ENCODE results near the gene INMT. TPM values are rescaled to one million over a fixed set of nuclear protein-coding genes. Genes with fewer than 3 reads are reported as not detected.

Gene INMT
- total and polyA plus RNA-seq, 2 of the 13 experiments (the other 11 are each of a cell fraction or from before 2014, with no cell fraction given), result not detected

DNA sequence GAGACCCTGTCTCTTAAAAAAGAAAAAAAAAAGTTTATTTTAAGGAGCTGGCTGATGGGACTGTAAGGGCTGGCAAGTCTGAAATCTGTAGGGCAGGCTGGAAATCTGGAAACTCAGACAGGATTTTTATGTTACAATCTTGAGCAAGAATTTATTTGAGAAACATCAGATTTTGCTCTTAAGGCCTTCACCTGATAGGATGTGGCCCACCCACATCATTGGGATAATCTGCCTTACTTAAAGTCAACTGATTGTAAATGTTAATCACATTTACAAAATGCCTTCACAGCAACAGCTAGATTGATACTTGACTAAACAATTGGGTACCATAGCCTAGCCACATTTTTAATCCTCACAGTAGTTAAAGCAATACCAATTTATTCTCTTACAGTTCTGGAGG, 30.8 kb downstream of the INMT start:
- DNase-seq (ENCODE audit: low spot score), result no peak
- Histone ChIP-seq H3K79me2 (ENCODE audit: insufficient read depth, low read length) (no peaks in the 10 kb centered on the region), H4K20me1 (ENCODE audit: insufficient read depth, low read length) (no peaks in the 10 kb centered on the region), H3K9ac (ENCODE audit: insufficient read depth, low read depth, low read length) (no peak overlapping the region), H2AFZ (ENCODE audit: low read length) (no peak overlapping the region), H3K27ac (ENCODE audit: extremely low read length, insufficient read depth, low read length) (no peak overlapping the region), H3K4me2 (ENCODE audit: low read depth, low read length) (no peak overlapping the region), H3K27me3 (ENCODE audit: control insufficient read depth in 1 of 2, insufficient read depth in 2 of 2, low read length in 2 of 2) (peaks cover 0 to 7% of the 10 kb centered on the region in 2 experiments; a peak in 1 of 5 replicates), H3K36me3 (replicated peaks in 1 of 2; ENCODE audit: control insufficient read depth in 1 of 2, insufficient read depth in 2 of 2, low read length in 2 of 2) (no peaks in the 10 kb centered on the region), H3K4me3 (replicated peaks in 1 of 3; ENCODE audit: insufficient read depth in 1 of 3, low read depth in 2 of 3, low read length in 3 of 3) (no peak overlapping the region), H3K4me1 (ENCODE audit: insufficient read depth, low read length) (no peaks in the 10 kb centered on the region), H3K9me3 (ENCODE audit: low read length) (no peaks in the 10 kb centered on the region)
- BruUV-seq (replicated peaks), result no TSS peak
- TF ChIP-seq ZSCAN21 (CRISPR knock-in tag; IDR thresholded peaks at IDR 0.05; ENCODE audit: borderline replicate concordance), result no peak
- no peak for TF ChIP-seq DNMT3B (CRISPR knock-in tag; conservative IDR thresholded peaks at IDR 0.05)
- TF ChIP-seq ZNF709 (CRISPR knock-in tag; IDR thresholded peaks at IDR 0.05), result no peak
- no peak for TF ChIP-seq ZFP36 (IDR thresholded peaks at IDR 0.05; ENCODE audit: borderline replicate concordance, low read depth, low read length, partially characterized antibody)
- TF ChIP-seq NRL (CRISPR knock-in tag; IDR thresholded peaks at IDR 0.05; ENCODE audit: borderline replicate concordance), result no peak
- ChIA-PET CTCF (ENCODE audit: low intra/inter-chr PET ratio, low total read pairs) (no interaction called here), POLR2A (no interaction called here)
- in situ Hi-C loops (cut with HindIII; ENCODE audit: extremely low pct_ligation_motif_present, low pct_unique_long_range_greater_than_20kb), result no loop called here
- no peak for ATAC-seq
- no peak for FAIRE-seq
- intact Hi-C loops (cut with micrococcal nuclease; ENCODE audit: unreplicated experiment), result no loop called here

DNA sequence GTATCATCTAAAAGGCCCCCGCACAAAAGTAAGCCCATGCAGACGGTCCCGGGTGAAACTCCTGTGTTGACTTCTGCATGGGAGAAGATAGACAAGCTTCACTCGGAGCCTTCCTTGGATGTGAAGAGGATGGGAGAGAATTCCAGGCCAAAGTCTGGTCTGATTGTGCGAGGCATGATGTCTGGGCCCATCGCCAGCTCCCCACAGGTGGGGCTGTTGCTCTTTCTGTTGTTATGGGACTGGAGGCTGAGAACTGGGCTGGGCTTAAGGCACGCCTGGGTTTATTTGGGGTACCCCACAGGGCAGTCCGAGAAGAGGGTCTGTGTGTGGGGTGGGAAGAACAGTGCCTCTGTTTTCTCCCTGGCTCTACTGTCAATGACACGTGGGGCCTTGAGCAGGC, 33.9 kb downstream of the INMT start:
- no TSS peak for BruUV-seq (replicated peaks)
- TF ChIP-seq, protein P1, sequence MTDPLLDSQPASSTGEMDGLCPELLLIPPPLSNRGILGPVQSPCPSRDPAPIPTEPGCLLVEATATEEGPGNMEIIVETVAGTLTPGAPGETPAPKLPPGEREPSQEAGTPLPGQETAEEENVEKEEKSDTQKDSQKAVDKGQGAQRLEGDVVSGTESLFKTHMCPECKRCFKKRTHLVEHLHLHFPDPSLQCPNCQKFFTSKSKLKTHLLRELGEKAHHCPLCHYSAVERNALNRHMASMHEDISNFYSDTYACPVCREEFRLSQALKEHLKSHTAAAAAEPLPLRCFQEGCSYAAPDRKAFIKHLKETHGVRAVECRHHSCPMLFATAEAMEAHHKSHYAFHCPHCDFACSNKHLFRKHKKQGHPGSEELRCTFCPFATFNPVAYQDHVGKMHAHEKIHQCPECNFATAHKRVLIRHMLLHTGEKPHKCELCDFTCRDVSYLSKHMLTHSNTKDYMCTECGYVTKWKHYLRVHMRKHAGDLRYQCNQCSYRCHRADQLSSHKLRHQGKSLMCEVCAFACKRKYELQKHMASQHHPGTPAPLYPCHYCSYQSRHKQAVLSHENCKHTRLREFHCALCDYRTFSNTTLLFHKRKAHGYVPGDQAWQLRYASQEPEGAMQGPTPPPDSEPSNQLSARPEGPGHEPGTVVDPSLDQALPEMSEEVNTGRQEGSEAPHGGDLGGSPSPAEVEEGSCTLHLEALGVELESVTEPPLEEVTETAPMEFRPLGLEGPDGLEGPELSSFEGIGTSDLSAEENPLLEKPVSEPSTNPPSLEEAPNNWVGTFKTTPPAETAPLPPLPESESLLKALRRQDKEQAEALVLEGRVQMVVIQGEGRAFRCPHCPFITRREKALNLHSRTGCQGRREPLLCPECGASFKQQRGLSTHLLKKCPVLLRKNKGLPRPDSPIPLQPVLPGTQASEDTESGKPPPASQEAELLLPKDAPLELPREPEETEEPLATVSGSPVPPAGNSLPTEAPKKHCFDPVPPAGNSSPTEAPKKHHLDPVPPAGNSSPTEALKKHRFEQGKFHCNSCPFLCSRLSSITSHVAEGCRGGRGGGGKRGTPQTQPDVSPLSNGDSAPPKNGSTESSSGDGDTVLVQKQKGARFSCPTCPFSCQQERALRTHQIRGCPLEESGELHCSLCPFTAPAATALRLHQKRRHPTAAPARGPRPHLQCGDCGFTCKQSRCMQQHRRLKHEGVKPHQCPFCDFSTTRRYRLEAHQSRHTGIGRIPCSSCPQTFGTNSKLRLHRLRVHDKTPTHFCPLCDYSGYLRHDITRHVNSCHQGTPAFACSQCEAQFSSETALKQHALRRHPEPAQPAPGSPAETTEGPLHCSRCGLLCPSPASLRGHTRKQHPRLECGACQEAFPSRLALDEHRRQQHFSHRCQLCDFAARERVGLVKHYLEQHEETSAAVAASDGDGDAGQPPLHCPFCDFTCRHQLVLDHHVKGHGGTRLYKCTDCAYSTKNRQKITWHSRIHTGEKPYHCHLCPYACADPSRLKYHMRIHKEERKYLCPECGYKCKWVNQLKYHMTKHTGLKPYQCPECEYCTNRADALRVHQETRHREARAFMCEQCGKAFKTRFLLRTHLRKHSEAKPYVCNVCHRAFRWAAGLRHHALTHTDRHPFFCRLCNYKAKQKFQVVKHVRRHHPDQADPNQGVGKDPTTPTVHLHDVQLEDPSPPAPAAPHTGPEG (CRISPR knock-in tag; IDR thresholded peaks at IDR 0.05), result no peak
- TF ChIP-seq ETV5 (CRISPR knock-in tag; IDR thresholded peaks at IDR 0.05; ENCODE audit: borderline replicate concordance), result no peak
- TF ChIP-seq PRPF4 (IDR thresholded peaks at IDR 0.05; ENCODE audit: low read depth, low read length, poor library complexity, severe bottlenecking), result no peak
- TF ChIP-seq RBM39 (IDR thresholded peaks at IDR 0.05; ENCODE audit: low read depth, low read length, poor library complexity, severe bottlenecking), result no peak
- TF ChIP-seq, protein P2, sequence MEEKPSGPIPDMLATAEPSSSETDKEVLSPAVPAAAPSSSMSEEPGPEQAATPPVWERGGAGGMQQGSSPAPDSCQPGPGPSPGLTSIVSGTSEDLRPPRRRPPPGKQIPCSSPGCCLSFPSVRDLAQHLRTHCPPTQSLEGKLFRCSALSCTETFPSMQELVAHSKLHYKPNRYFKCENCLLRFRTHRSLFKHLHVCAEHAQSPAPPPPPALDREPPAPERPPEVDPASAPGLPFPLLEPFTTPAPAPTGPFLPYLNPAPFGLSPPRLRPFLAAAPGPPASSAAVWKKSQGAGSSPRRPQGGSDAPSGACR (CRISPR knock-in tag; IDR thresholded peaks at IDR 0.05), result no peak
- no peak for TF ChIP-seq PHF20 (CRISPR knock-in tag; IDR thresholded peaks at IDR 0.05)

More for the DNA sequence above, 33.9 kb downstream of the INMT start:
- H3K36me3 ChIP-seq (replicated peaks in 1 of 2; ENCODE audit: control insufficient read depth in 1 of 2, insufficient read depth in 2 of 2, low read length in 2 of 2), result no peaks in the 10 kb centered on the region
- no peaks in the 10 kb centered on the region for H3K9me3 ChIP-seq (ENCODE audit: low read length)
- H3K27ac ChIP-seq (ENCODE audit: extremely low read length, insufficient read depth, low read length), result no peak overlapping the region
- no peak overlapping the region for H3K9ac ChIP-seq (ENCODE audit: insufficient read depth, low read depth, low read length)
- no peak overlapping the region for H2AFZ ChIP-seq (ENCODE audit: low read length)
- 43% methylated on average over 8 of the region's 9 CpGs for WGBS (ENCODE audit: low lambda C conversion rate)
- no peaks in the 10 kb centered on the region for H3K79me2 ChIP-seq (ENCODE audit: insufficient read depth, low read length)
- H4K20me1 ChIP-seq (ENCODE audit: insufficient read depth, low read length), result no peaks in the 10 kb centered on the region
- POLR2A ChIA-PET, result no interaction called here
- H3K4me3 ChIP-seq (replicated peaks in 1 of 3; ENCODE audit: insufficient read depth in 1 of 3, low read depth in 2 of 3, low read length in 3 of 3), result no peak overlapping the region
- H3K4me2 ChIP-seq (ENCODE audit: low read depth, low read length), result no peak overlapping the region
- DNase-seq (ENCODE audit: low spot score) (no peak), FAIRE-seq (no peak), ATAC-seq (no peak)
- CTCF ChIA-PET (ENCODE audit: low intra/inter-chr PET ratio, low total read pairs), result no interaction called here
- peaks cover 0 to 6% of the 10 kb centered on the region in 2 experiments; a peak in 1 of 5 replicates for H3K27me3 ChIP-seq (ENCODE audit: control insufficient read depth in 1 of 2, insufficient read depth in 2 of 2, low read length in 2 of 2)
- H3K4me1 ChIP-seq (ENCODE audit: insufficient read depth, low read length), result no peaks in the 10 kb centered on the region
- intact Hi-C loops (cut with micrococcal nuclease; ENCODE audit: unreplicated experiment), result no loop called here
- in situ Hi-C loops (cut with HindIII; ENCODE audit: extremely low pct_ligation_motif_present, low pct_unique_long_range_greater_than_20kb), result no loop called here
